Vagina (tissue), 2 donors: ENCODE data around the gene PSENEN. TPM values are rescaled to one million over a fixed set of nuclear protein-coding genes. Genes with fewer than 3 reads are reported as not detected.

ENCODE experiments used
- DNase-seq, 2 donors: peaks; one replicate each; pipeline ENCODE4 v3.0.0-alpha.2; 2017; ENCODE audit errors: extremely low spot score in 2 of 2
- H3K27ac ChIP-seq: fragments of 200-600 bp; sonication (generic); one replicate; pipeline ENCODE4 v1.5.1; 2019
- H3K27me3 ChIP-seq: fragments of 200-600 bp; sonication (generic); one replicate; pipeline ENCODE4 v1.5.1; 2019
- H3K36me3 ChIP-seq, 2 donors: fragments of 200-600 bp; sonication (generic); one replicate each; pipeline ENCODE4 v1.5.1; 2017 to 2019
- H3K4me1 ChIP-seq: fragments of 200-600 bp; sonication (generic); one replicate; pipeline ENCODE4 v1.5.1; 2019
- H3K4me3 ChIP-seq, 2 donors: fragments of 200-600 bp; sonication (generic); 1 replicate in 1 of 2; 2 replicates in 1 of 2; pipeline ENCODE4 v1.5.1; 2016 to 2019
- H3K9me3 ChIP-seq: fragments of 200-600 bp; sonication (generic); one replicate; pipeline ENCODE4 v1.5.1; 2019
- CTCF ChIP-seq, 3 experiments: fragments of 450-650 bp in 2 of 3; fragments of 200-600 bp in 1 of 3; sonication (generic) in 1 of 3; IDR thresholded peaks; one replicate each; pipeline ENCODE4 v1.5.1; 2017 to 2019; ENCODE audit warnings: antibody characterized with exemption in 3 of 3, mild to moderate bottlenecking in 2 of 3, moderate library complexity in 2 of 3
- POLR2A ChIP-seq, 2 donors: fragments of 450-650 bp; IDR thresholded peaks; one replicate each; pipeline ENCODE4 v1.6.1; 2017; ENCODE audit warnings: antibody characterized with exemption in 2 of 2, mild to moderate bottlenecking in 2 of 2, moderate library complexity in 2 of 2
- POLR2AphosphoS5 ChIP-seq, 2 donors: sonication (generic); formaldehyde crosslinking; IDR thresholded peaks; one replicate each; pipeline ENCODE4 v1.9.0; 2017; ENCODE audit warnings: antibody characterized with exemption in 2 of 2, mild to moderate bottlenecking in 2 of 2, low read depth in 1 of 2; ENCODE audit not compliant: insufficient read depth in 1 of 2
- intact Hi-C: fragments of 100-400 bp; cut with DNase I; formaldehyde crosslinking; loops from one replicate; pipeline ENCODE4 v1.15.1; 2023
- total RNA-seq: library from RNA; depleted of rRNA; stranded (reverse); fragments of >200 nt; gene quantifications from one replicate; pipeline ENCODE4 v1.2.3, GENCODE V29; 2016

PSENEN gene
- total RNA-seq, 1 donor from 2014 or later, result 28.2 TPM

GRCh38 chr19:35789978-35790944 lies 44.8 kb downstream of the PSENEN start:
- intact Hi-C loops, result no loop called here
- no peaks in the 10 kb centered on the region for H3K27me3 ChIP-seq
- TF ChIP-seq POLR2A (IDR thresholded peaks at IDR 0.05) (no peak), POLR2AphosphoS5 (IDR thresholded peaks at IDR 0.05; ENCODE audit: insufficient read depth in 1 of 2, low read depth in 1 of 2) (no peak), CTCF (IDR thresholded peaks at IDR 0.05) (no peak)

GRCh38 chr19:35790981-35791813 lies 45.7 kb downstream of the PSENEN start:
- intact Hi-C loops, result no loop called here
- H3K36me3 ChIP-seq, result no peaks in the 10 kb centered on the region
- DNase-seq, result no peak

More at GRCh38 chr19:35789978-35790944, 44.8 kb downstream of the PSENEN start:
- Histone ChIP-seq H3K27ac (no peak overlapping the region), H3K9me3 (no peaks in the 10 kb centered on the region), H3K4me3 (no peak overlapping the region), H3K36me3 (no peaks in the 10 kb centered on the region), H3K4me1 (no peaks in the 10 kb centered on the region)
- DNase-seq, result no peak

GRCh38 chr19:35791814-35792279 lies 46.4 kb downstream of the PSENEN start:
- H3K4me1 ChIP-seq, result no peaks in the 10 kb centered on the region

More at GRCh38 chr19:35790981-35791813, 45.7 kb downstream of the PSENEN start:
- no peak overlapping the region for H3K27ac ChIP-seq
- no peaks in the 10 kb centered on the region for H3K4me1 ChIP-seq
- H3K4me3 ChIP-seq, result no peak overlapping the region
- no peaks in the 10 kb centered on the region for H3K27me3 ChIP-seq
- H3K9me3 ChIP-seq, result no peaks in the 10 kb centered on the region
- no peak for TF ChIP-seq POLR2A (IDR thresholded peaks at IDR 0.05)
- TF ChIP-seq CTCF (IDR thresholded peaks at IDR 0.05), result no peak
- no peak for TF ChIP-seq POLR2AphosphoS5 (IDR thresholded peaks at IDR 0.05; ENCODE audit: insufficient read depth in 1 of 2, low read depth in 1 of 2)

GRCh38 chr19:35792312-35792711 lies 46.9 kb downstream of the PSENEN start:
- no peak overlapping the region for H3K4me3 ChIP-seq
- no peak for DNase-seq
- TF ChIP-seq POLR2A (IDR thresholded peaks at IDR 0.05) (no peak), POLR2AphosphoS5 (IDR thresholded peaks at IDR 0.05; ENCODE audit: insufficient read depth in 1 of 2, low read depth in 1 of 2) (no peak), CTCF (IDR thresholded peaks at IDR 0.05) (no peak)
- H3K9me3 ChIP-seq, result no peaks in the 10 kb centered on the region
- intact Hi-C loops, result no loop called here
- no peaks in the 10 kb centered on the region for H3K36me3 ChIP-seq
- H3K27me3 ChIP-seq, result no peaks in the 10 kb centered on the region
- no peak overlapping the region for H3K27ac ChIP-seq
- peaks cover 1% of the 10 kb centered on the region for H3K4me1 ChIP-seq

More at GRCh38 chr19:35791814-35792279, 46.4 kb downstream of the PSENEN start:
- H3K27ac ChIP-seq, result no peak overlapping the region
- no peak for DNase-seq
- H3K4me3 ChIP-seq, result no peak overlapping the region
- no peak for TF ChIP-seq CTCF (IDR thresholded peaks at IDR 0.05)
- no peak for TF ChIP-seq POLR2AphosphoS5 (IDR thresholded peaks at IDR 0.05; ENCODE audit: insufficient read depth in 1 of 2, low read depth in 1 of 2)
- TF ChIP-seq POLR2A (IDR thresholded peaks at IDR 0.05), result no peak
- H3K36me3 ChIP-seq, result no peaks in the 10 kb centered on the region
- intact Hi-C loops, result no loop called here
- H3K9me3 ChIP-seq, result no peaks in the 10 kb centered on the region
- no peaks in the 10 kb centered on the region for H3K27me3 ChIP-seq
